Upper lobe of left lung (tissue), 6 donors: ENCODE data around the gene IFT172. TPM values are rescaled to one million over a fixed set of nuclear protein-coding genes. Genes with fewer than 3 reads are reported as not detected.

Experiments
- ATAC-seq, 2 donors: fragments of 200-7000 bp; cut with Tn5 transposase; one replicate each; pipeline ENCODE4 v1.9.1; 2022; ENCODE audit warnings: mild to moderate bottlenecking in 2 of 2, moderate library complexity in 2 of 2; ENCODE audit not compliant: low FRiP score in 2 of 2
- DNase-seq, 2 donors: peaks; one replicate each; pipeline ENCODE4 v3.0.0-alpha.2; 2019 to 2020
- H3K27ac ChIP-seq, 4 donors: fragments of 200-600 bp; sonication (generic); one replicate each; pipeline ENCODE4 v1.5.1; 2016 to 2019
- H3K27me3 ChIP-seq, 4 donors: fragments of 200-600 bp; sonication (generic); one replicate each; pipeline ENCODE4 v1.5.1; 2017 to 2019
- H3K36me3 ChIP-seq, 4 donors: fragments of 200-600 bp; sonication (generic); one replicate each; pipeline ENCODE4 v1.5.1; 2016 to 2019
- H3K4me1 ChIP-seq, 4 donors: fragments of 200-600 bp; sonication (generic); one replicate each; pipeline ENCODE4 v1.5.1; 2018 to 2019
- H3K4me3 ChIP-seq, 4 donors: fragments of 200-600 bp; sonication (generic); one replicate each; pipeline ENCODE4 v1.5.1; 2017 to 2019; ENCODE audit warnings: mild to moderate bottlenecking in 2 of 4, moderate library complexity in 1 of 4
- H3K9me3 ChIP-seq, 4 donors: fragments of 200-600 bp; sonication (generic); one replicate each; pipeline ENCODE4 v1.5.1; 2018 to 2019
- CTCF ChIP-seq, 6 experiments: fragments of 450-650 bp in 4 of 6; fragments of 200-600 bp in 2 of 6; sonication (generic) in 2 of 6; IDR thresholded peaks; one replicate each; pipeline ENCODE4 v1.5.1; 2016 to 2019; ENCODE audit warnings: antibody characterized with exemption in 6 of 6
- EP300 ChIP-seq, 4 donors: sonication (generic); formaldehyde crosslinking; IDR thresholded peaks; one replicate each; pipeline ENCODE4 v1.5.1; 2017; ENCODE audit warnings: antibody characterized with exemption in 4 of 4, control low read depth in 2 of 4
- POLR2A ChIP-seq, 4 donors: fragments of 450-650 bp; IDR thresholded peaks; one replicate each; pipeline ENCODE4 v1.5.1; 2016 to 2017; ENCODE audit warnings: antibody characterized with exemption in 4 of 4, mild to moderate bottlenecking in 2 of 4
- POLR2AphosphoS5 ChIP-seq, 2 donors: sonication (generic); formaldehyde crosslinking; IDR thresholded peaks; one replicate each; pipeline ENCODE4 v1.5.1; 2017; ENCODE audit warnings: antibody characterized with exemption in 2 of 2
- WGBS, 2 donors: methylation state at CpG; one replicate each; pipeline ENCODE4 v1.1.5; 2017 to 2018; 5-methylcytosine and 5-hydroxymethylcytosine counted together
- total RNA-seq, 6 donors: library from RNA; depleted of rRNA in 4 of 6; stranded (reverse); fragments of >200 nt in 4 of 6; gene quantifications; one replicate each; pipeline versions ENCODE4 v1.1.0 to v1.2.1, GENCODE V29; 2016 to 2021
- donor health status: DM: no; HTN: no; CAD: no; lungs with moderate emphysema.
- donor health status: DM: no; HTN: yes; CAD: no; lungs with severe emphysema.

Gene IFT172
- total RNA-seq, 6 donors from 2014 or later: 24.3 to 80.6 (median 29.8) TPM

GRCh38 chr2:27498975-27499374, 9.4 kb upstream of the IFT172 start:
- ATAC-seq (no peak), DNase-seq (no peak)
- WGBS, 2 donors: 79 to 87% methylated on average over 3 of the region's 3 CpGs
- peaks cover 5 to 18% (median 11%) of the 10 kb centered on the region in 4 donors for H3K4me1 ChIP-seq
- no peaks in the 10 kb centered on the region for H3K36me3 ChIP-seq
- no peaks in the 10 kb centered on the region for H3K9me3 ChIP-seq
- peaks cover 0 to 14% (median 6%) of the 10 kb centered on the region in 4 donors for H3K27me3 ChIP-seq
- no peak for TF ChIP-seq POLR2A (IDR thresholded peaks at IDR 0.05)
- TF ChIP-seq CTCF (IDR thresholded peaks at IDR 0.05): no peak
- TF ChIP-seq POLR2AphosphoS5 (IDR thresholded peaks at IDR 0.05): no peak
- no peak for TF ChIP-seq EP300 (IDR thresholded peaks at IDR 0.05)
- H3K27ac ChIP-seq: no peak overlapping the region
- no peak overlapping the region for H3K4me3 ChIP-seq

- Histone ChIP-seq H3K4me3 (no peak overlapping the region), H3K36me3 (no peaks in the 10 kb centered on the region), H3K4me1 (peaks cover 5 to 18% (median 11%) of the 10 kb centered on the region in 4 donors), H3K27me3 (peaks cover 0 to 14% (median 6%) of the 10 kb centered on the region in 4 donors), H3K27ac (no peak overlapping the region), H3K9me3 (no peaks in the 10 kb centered on the region)
- DNase-seq (no peak), ATAC-seq (no peak)
- WGBS, 2 donors: 77 to 78% methylated on average over 3 to 4 of the region's 4 CpGs
- no peak for TF ChIP-seq EP300 (IDR thresholded peaks at IDR 0.05)
These were observed 7.7 kb upstream of the IFT172 start for GRCh38 chr2:27497288-27497627.

- no peak within 1 kb of the TSS for H3K27ac ChIP-seq
- H3K27me3 ChIP-seq: peaks cover 0 to 14% (median 6%) of the 10 kb centered on the region in 4 donors
- H3K4me1 ChIP-seq: peaks cover 5 to 18% (median 11%) of the 10 kb centered on the region in 4 donors
- peak in 1 of 2 donors; percentile 38 for ATAC-seq
- H3K4me3 ChIP-seq: no peak within 1 kb of the TSS
- 60 to 68% methylated on average over 9 to 12 of the region's 12 CpGs for WGBS, 2 donors
- no peaks in the 10 kb centered on the region for H3K36me3 ChIP-seq
- no peak for TF ChIP-seq CTCF (IDR thresholded peaks at IDR 0.05)
- no peaks in the 10 kb centered on the region for H3K9me3 ChIP-seq
- no peak for DNase-seq
These were observed 7.1 kb upstream of the IFT172 start, which contains the start of gene GCKR for GRCh38 chr2:27496357-27497287. Gene GCKR (plus strand): TSS chr2:27496839. CDS start chr2:27496905, 66 bp downstream.

GRCh38 chr2:27495840-27496356, 6.4 kb upstream of the IFT172 start:
- Histone ChIP-seq H3K27me3 (peaks cover 0 to 14% (median 6%) of the 10 kb centered on the region in 4 donors), H3K4me1 (peaks cover 5 to 18% (median 11%) of the 10 kb centered on the region in 4 donors), H3K4me3 (no peak overlapping the region), H3K27ac (no peak overlapping the region), H3K36me3 (no peaks in the 10 kb centered on the region), H3K9me3 (no peaks in the 10 kb centered on the region)
- ATAC-seq: no peak
- no peak for DNase-seq
- no peak for TF ChIP-seq CTCF (IDR thresholded peaks at IDR 0.05)
- no peak for TF ChIP-seq EP300 (IDR thresholded peaks at IDR 0.05)
- TF ChIP-seq POLR2AphosphoS5 (IDR thresholded peaks at IDR 0.05): no peak
- TF ChIP-seq POLR2A (IDR thresholded peaks at IDR 0.05): no peak
- WGBS, 2 donors: 58 to 70% methylated on average over 4 of the region's 4 CpGs

GRCh38 chr2:27494944-27495554, 5.5 kb upstream of the IFT172 start, which contains the start of gene FNDC4:
Gene FNDC4 (minus strand): TSS chr2:27495200. CDS start chr2:27494679, 521 bp downstream.
- ATAC-seq: peak in 1 of 2 donors; percentile 83
- DNase-seq: peak in 1 of 2 donors; percentile 89
- no peaks in the 10 kb centered on the region for H3K9me3 ChIP-seq
- TF ChIP-seq POLR2A (IDR thresholded peaks at IDR 0.05): peak in 1 of 4 donors; percentile 19
- no peak for TF ChIP-seq EP300 (IDR thresholded peaks at IDR 0.05)
- peaks cover 0 to 14% (median 6%) of the 10 kb centered on the region in 4 donors for H3K27me3 ChIP-seq
- peak within 1 kb of the TSS; percentile 31 to 67 (median 64) for H3K4me3 ChIP-seq
- peak within 1 kb of the TSS in 2 of 4 donors; percentile 36 to 52 for H3K27ac ChIP-seq
- peaks cover 7 to 20% (median 16%) of the 10 kb centered on the region in 4 donors for H3K4me1 ChIP-seq
- 0 to 1% methylated on average over 6 to 37 of the region's 70 CpGs for WGBS, 2 donors
- no peaks in the 10 kb centered on the region for H3K36me3 ChIP-seq
